Measurements from ENCODE around the gene CHD5. TPM values are rescaled to one million over a fixed set of nuclear protein-coding genes. Genes with fewer than 3 reads are reported as not detected.

CHD5 gene
- total RNA-seq, 1 experiment from 2014 or later, result not detected

DNA sequence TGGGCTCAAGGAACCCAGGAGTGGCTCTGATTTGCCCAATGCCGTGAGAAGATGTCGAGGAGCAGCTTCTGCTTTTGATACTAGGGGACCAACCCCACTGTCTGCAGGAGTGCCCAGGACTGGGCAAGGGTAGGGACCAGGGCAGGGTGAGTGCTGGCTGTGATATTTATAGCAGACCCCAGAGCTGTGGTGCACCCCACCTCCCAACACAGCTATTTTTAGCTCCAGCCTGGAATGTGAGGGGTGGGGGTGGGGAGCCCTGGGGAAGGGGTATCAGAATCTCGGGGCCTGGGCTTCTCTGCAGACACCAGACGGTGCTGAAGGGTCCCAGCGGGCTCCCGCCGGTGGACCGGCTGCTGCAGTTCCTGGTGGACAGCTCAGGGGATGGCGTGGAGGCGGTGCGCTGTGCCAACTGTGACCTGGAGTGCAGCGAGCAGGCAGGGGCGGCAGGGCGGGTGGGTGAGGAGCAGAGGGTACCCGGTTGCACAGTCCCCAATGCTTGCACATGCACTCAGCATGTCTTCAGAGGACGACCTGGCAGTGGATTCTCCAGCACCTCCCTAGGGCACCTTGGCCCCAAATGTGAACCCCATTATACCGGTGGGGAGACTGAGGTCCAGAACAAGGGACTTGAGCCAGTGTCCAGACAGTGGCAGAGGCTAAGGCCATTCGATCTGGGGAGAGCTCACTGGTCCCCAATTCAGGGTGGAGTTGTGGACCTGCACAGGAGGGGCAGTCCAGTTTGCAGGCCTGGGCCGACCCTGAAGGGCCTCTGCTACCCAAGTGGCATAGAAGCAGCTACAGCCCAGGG lies 27.2 kb upstream of the CHD5 start:
- Histone ChIP-seq H3K4me1 (ENCODE audit: low read length) (peaks cover 5% of the 10 kb centered on the region), H2AFZ (ENCODE audit: low read length) (no peak overlapping the region), H3K27ac (ENCODE audit: low read length) (no peak overlapping the region), H3K9me3 (ENCODE audit: low read length) (no peaks in the 10 kb centered on the region), H3K27me3 (ENCODE audit: low read length) (no peaks in the 10 kb centered on the region), H3K36me3 (ENCODE audit: insufficient read depth, low read length) (no peaks in the 10 kb centered on the region), H3K9ac (ENCODE audit: low read length) (no peak overlapping the region), H3K79me2 (ENCODE audit: low read length) (no peaks in the 10 kb centered on the region), H3K4me3 (ENCODE audit: low read length) (no peak overlapping the region), H4K20me1 (ENCODE audit: insufficient read depth, low read depth, low read length) (no peaks in the 10 kb centered on the region), H3K4me2 (ENCODE audit: low read depth, low read length, poor library complexity, severe bottlenecking) (no peak overlapping the region), H3K9me2 (replicated peaks; ENCODE audit: insufficient read depth, low read length) (no peaks in the 10 kb centered on the region)
- DNase-seq, result no peak

DNA sequence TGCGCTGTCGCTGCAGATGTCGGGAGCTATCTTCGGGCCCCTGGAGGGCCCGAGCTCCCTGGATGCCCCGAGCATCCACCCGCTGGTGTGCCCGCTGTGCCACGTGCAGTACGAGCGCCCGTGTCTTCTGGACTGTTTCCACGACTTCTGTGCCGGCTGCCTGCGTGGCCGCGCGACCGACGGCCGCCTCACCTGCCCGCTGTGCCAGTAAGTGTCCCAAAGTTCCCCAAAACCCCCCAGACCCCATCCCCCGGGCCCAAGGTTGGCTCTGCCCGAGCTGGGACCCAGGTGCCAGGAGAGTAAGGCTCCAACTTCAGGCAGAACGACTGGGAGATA lies 26.4 kb upstream of the CHD5 start:
- no peaks in the 10 kb centered on the region for H3K36me3 ChIP-seq (ENCODE audit: insufficient read depth, low read length)
- H3K4me1 ChIP-seq (ENCODE audit: low read length), result no peaks in the 10 kb centered on the region
- no peaks in the 10 kb centered on the region for H4K20me1 ChIP-seq (ENCODE audit: insufficient read depth, low read depth, low read length)
- no peaks in the 10 kb centered on the region for H3K9me2 ChIP-seq (replicated peaks; ENCODE audit: insufficient read depth, low read length)
- no peak overlapping the region for H3K4me3 ChIP-seq (ENCODE audit: low read length)
- H3K27me3 ChIP-seq (ENCODE audit: low read length), result no peaks in the 10 kb centered on the region
- H3K27ac ChIP-seq (ENCODE audit: low read length), result no peak overlapping the region
- H3K4me2 ChIP-seq (ENCODE audit: low read depth, low read length, poor library complexity, severe bottlenecking), result no peak overlapping the region
- no peaks in the 10 kb centered on the region for H3K79me2 ChIP-seq (ENCODE audit: low read length)
- no peak overlapping the region for H2AFZ ChIP-seq (ENCODE audit: low read length)
- no peak for DNase-seq
- no peaks in the 10 kb centered on the region for H3K9me3 ChIP-seq (ENCODE audit: low read length)
- no peak overlapping the region for H3K9ac ChIP-seq (ENCODE audit: low read length)

- no peaks in the 10 kb centered on the region for H3K79me2 ChIP-seq (ENCODE audit: low read length)
- no peak for DNase-seq
- H3K9me3 ChIP-seq (ENCODE audit: low read length), result no peaks in the 10 kb centered on the region
- H3K9me2 ChIP-seq (replicated peaks; ENCODE audit: insufficient read depth, low read length), result no peaks in the 10 kb centered on the region
- H3K4me2 ChIP-seq (ENCODE audit: low read depth, low read length, poor library complexity, severe bottlenecking), result no peak within 1 kb of the TSS
- no peak within 1 kb of the TSS for H2AFZ ChIP-seq (ENCODE audit: low read length)
- H4K20me1 ChIP-seq (ENCODE audit: insufficient read depth, low read depth, low read length), result no peaks in the 10 kb centered on the region
- H3K36me3 ChIP-seq (ENCODE audit: insufficient read depth, low read length), result no peaks in the 10 kb centered on the region
- H3K4me3 ChIP-seq (ENCODE audit: low read length), result no peak within 1 kb of the TSS
- H3K9ac ChIP-seq (ENCODE audit: low read length), result no peak within 1 kb of the TSS
- H3K4me1 ChIP-seq (ENCODE audit: low read length), result no peaks in the 10 kb centered on the region
- H3K27ac ChIP-seq (ENCODE audit: low read length), result no peak within 1 kb of the TSS
- no peaks in the 10 kb centered on the region for H3K27me3 ChIP-seq (ENCODE audit: low read length)
These were observed 25.9 kb upstream of the CHD5 start, which contains the start of gene RNF207 for GRCh38 chr1:6205849-6206519. Gene RNF207, plus strand, starts transcription at chr1:6206119. Its CDS starts 417 bp downstream, at chr1:6206536.

DNA sequence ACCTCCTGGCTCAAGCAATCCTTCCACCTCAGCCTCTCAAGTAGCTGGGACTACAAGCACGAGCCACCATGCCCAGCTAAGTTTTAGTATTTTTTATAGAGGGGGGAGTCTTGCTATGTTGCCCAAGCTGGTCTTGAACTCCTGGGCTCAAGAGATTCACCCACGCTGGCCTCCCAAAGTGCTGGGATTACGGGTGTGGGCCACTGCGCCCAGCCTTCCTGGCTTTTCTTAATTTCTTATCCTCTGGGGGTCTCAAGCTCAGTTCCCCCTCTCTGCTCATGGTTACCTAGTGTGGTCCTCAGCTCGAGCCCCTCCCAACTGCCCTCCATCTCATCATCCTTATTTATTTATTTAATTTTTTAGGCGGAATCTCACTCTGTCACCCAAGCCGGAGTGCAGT lies 22.1 kb upstream of the CHD5 start:
- Histone ChIP-seq H3K4me2 (ENCODE audit: low read depth, low read length, poor library complexity, severe bottlenecking) (no peak overlapping the region), H3K27ac (ENCODE audit: low read length) (no peak overlapping the region), H2AFZ (ENCODE audit: low read length) (no peak overlapping the region), H3K9me3 (ENCODE audit: low read length) (no peaks in the 10 kb centered on the region), H4K20me1 (ENCODE audit: insufficient read depth, low read depth, low read length) (peaks cover 17% of the 10 kb centered on the region), H3K36me3 (ENCODE audit: insufficient read depth, low read length) (peaks cover 3% of the 10 kb centered on the region; the same call in 1 of the 2 replicates), H3K9ac (ENCODE audit: low read length) (no peak overlapping the region), H3K4me1 (ENCODE audit: low read length) (peaks cover 21% of the 10 kb centered on the region), H3K79me2 (ENCODE audit: low read length) (peaks cover 28% of the 10 kb centered on the region), H3K27me3 (ENCODE audit: low read length) (no peaks in the 10 kb centered on the region), H3K4me3 (ENCODE audit: low read length) (no peak overlapping the region), H3K9me2 (replicated peaks; ENCODE audit: insufficient read depth, low read length) (no peaks in the 10 kb centered on the region)
- no peak for DNase-seq

DNA sequence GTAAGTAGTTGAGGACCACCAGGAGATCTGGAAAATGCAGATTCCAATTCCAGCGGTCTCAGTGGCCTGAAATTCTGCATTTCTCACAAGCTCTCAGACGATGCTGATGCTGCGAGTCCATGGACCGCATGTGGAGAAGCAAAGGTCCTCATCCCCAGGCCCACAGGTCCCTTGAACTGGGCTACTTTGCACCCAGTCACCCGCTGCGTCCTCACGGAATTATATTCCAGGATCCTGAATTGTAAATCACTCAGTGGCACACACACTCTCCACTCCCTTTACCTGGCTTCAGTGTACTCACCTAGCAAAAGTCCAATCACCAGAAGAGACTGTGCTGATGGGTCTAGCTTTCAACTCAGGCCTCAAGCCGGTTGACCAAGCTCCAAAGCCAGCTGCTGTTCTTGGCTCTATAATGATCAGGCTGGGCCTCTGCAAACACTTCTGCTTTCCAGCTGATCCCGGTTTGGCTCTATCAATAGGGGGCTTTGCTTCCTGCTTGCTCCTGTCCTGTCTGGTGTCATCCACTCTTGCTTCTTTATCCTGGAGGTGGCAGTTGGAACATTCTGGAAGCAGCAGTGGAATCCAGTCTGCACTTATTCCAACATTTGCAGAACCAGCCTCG lies 20.2 kb upstream of the CHD5 start:
- H2AFZ ChIP-seq (ENCODE audit: low read length), result peak overlapping the region; percentile 61
- H3K27me3 ChIP-seq (ENCODE audit: low read length), result no peaks in the 10 kb centered on the region
- H4K20me1 ChIP-seq (ENCODE audit: insufficient read depth, low read depth, low read length), result peaks cover 31% of the 10 kb centered on the region
- peaks cover 44% of the 10 kb centered on the region for H3K79me2 ChIP-seq (ENCODE audit: low read length)
- peak overlapping the region; percentile 71 for H3K4me3 ChIP-seq (ENCODE audit: low read length)
- H3K27ac ChIP-seq (ENCODE audit: low read length), result no peak overlapping the region
- no peaks in the 10 kb centered on the region for H3K9me2 ChIP-seq (replicated peaks; ENCODE audit: insufficient read depth, low read length)
- peaks cover 18% of the 10 kb centered on the region for H3K36me3 ChIP-seq (ENCODE audit: insufficient read depth, low read length)
- H3K4me2 ChIP-seq (ENCODE audit: low read depth, low read length, poor library complexity, severe bottlenecking), result peak overlapping the region; percentile 61
- H3K4me1 ChIP-seq (ENCODE audit: low read length), result peaks cover 26% of the 10 kb centered on the region
- peak overlapping the region; percentile 57 for H3K9ac ChIP-seq (ENCODE audit: low read length)
- DNase-seq, result no peak
- H3K9me3 ChIP-seq (ENCODE audit: low read length), result no peaks in the 10 kb centered on the region

- peaks cover 20% of the 10 kb centered on the region for H3K36me3 ChIP-seq (ENCODE audit: insufficient read depth, low read length)
- H3K27ac ChIP-seq (ENCODE audit: low read length), result peak within 1 kb of the TSS; percentile 66
- peaks cover 26% of the 10 kb centered on the region for H3K4me1 ChIP-seq (ENCODE audit: low read length)
- peak within 1 kb of the TSS; percentile 83 for H3K4me2 ChIP-seq (ENCODE audit: low read depth, low read length, poor library complexity, severe bottlenecking)
- no peaks in the 10 kb centered on the region for H3K27me3 ChIP-seq (ENCODE audit: low read length)
- peak within 1 kb of the TSS; percentile 71 for H3K4me3 ChIP-seq (ENCODE audit: low read length)
- DNase-seq, result peak; percentile 100
- peak within 1 kb of the TSS; percentile 96 for H3K9ac ChIP-seq (ENCODE audit: low read length)
- no peaks in the 10 kb centered on the region for H3K9me3 ChIP-seq (ENCODE audit: low read length)
- peaks cover 46% of the 10 kb centered on the region for H3K79me2 ChIP-seq (ENCODE audit: low read length)
- H4K20me1 ChIP-seq (ENCODE audit: insufficient read depth, low read depth, low read length), result peaks cover 31% of the 10 kb centered on the region
- H3K9me2 ChIP-seq (replicated peaks; ENCODE audit: insufficient read depth, low read length), result no peaks in the 10 kb centered on the region
- peak within 1 kb of the TSS; percentile 61 for H2AFZ ChIP-seq (ENCODE audit: low read length)
These were observed 19.4 kb upstream of the CHD5 start, which contains the start of gene RPL22 for GRCh38 chr1:6199298-6200187. Gene RPL22, minus strand, starts transcription at chr1:6199595. Its CDS starts 22 bp downstream, at chr1:6199573.

DNA sequence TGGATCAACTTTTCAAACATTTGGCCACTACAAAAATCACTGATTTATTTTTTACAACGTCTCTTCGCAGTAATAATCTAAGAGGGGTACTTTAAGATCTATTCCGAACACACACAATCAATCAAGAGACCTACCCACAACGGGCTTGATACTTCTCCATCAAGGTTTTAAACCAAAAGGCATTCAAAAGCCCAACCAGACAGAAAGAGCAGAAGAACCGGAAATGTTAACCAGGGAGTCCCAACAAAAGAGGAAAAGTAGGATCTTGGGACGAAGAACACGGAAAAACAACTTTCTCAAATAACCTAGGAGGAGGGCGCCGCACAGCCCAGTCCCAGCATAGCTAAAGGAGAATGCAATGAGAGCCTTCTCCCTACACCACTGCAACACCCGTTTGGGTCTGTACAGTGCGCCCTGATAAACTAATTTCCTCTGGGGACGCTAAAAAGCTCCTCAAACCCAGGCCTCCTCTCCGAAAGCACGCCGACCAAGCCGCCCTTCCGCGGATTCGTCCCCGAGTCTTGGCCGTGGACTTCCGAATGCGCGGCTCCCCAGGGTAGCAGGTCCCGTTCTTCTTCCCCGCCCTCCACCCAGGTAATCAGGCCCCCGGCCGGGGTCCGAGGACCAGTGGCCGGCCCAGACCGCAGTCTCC lies 18.7 kb upstream of the CHD5 start:
- DNase-seq, result peak; percentile 74

More for the DNA sequence above, 18.7 kb upstream of the CHD5 start:
- Histone ChIP-seq H3K4me1 (ENCODE audit: low read length) (peaks cover 26% of the 10 kb centered on the region), H3K4me3 (ENCODE audit: low read length) (peak overlapping the region; percentile 71), H4K20me1 (ENCODE audit: insufficient read depth, low read depth, low read length) (peaks cover 31% of the 10 kb centered on the region), H2AFZ (ENCODE audit: low read length) (no peak overlapping the region), H3K36me3 (ENCODE audit: insufficient read depth, low read length) (peaks cover 28% of the 10 kb centered on the region), H3K9me2 (replicated peaks; ENCODE audit: insufficient read depth, low read length) (no peaks in the 10 kb centered on the region), H3K27ac (ENCODE audit: low read length) (peak overlapping the region; percentile 66), H3K9me3 (ENCODE audit: low read length) (no peaks in the 10 kb centered on the region), H3K9ac (ENCODE audit: low read length) (peak overlapping the region; percentile 96), H3K4me2 (ENCODE audit: low read depth, low read length, poor library complexity, severe bottlenecking) (peak overlapping the region; percentile 83), H3K27me3 (ENCODE audit: low read length) (no peaks in the 10 kb centered on the region), H3K79me2 (ENCODE audit: low read length) (peaks cover 52% of the 10 kb centered on the region)

Data from Karpas-422 (cell line).